IMR-90 (cell line): ENCODE data around the gene ZNF41. TPM values are rescaled to one million over a fixed set of nuclear protein-coding genes. Genes with fewer than 3 reads are reported as not detected.

Experiments used
- ATAC-seq: fragments of 200-7000 bp; cut with Tn5 transposase; 2 replicates; pipeline ENCODE4 v1.9.1; 2020; ENCODE audit warnings: low read depth, mild to moderate bottlenecking, moderate library complexity
- BruUV-seq: library from RNA; stranded (reverse); fragments of 400-500 nt; replicated peaks from 2 replicates; lab custom pipeline; 2021; lab: Mats Ljungman, UMichigan
- CTCF ChIA-PET: fragments of 300-600 bp; formaldehyde crosslinking; extraction: SDS; loops from one replicate; lab custom pipeline; 2021; ENCODE audit warnings: antibody characterized with exemption; lab: Yijun Ruan, JAX
- POLR2A ChIA-PET: fragments of 300-600 bp; sonication (Branson Sonifier 250); formaldehyde crosslinking; loops from one replicate; lab custom pipeline; 2022; ENCODE audit warnings: antibody characterized with exemption; ENCODE audit not compliant: unreplicated experiment; lab: Charles Lee
- DNase-seq: peaks from one replicate; pipeline ENCODE4 v3.0.0; 2013
- H2AFZ ChIP-seq: replicated peaks from 2 replicates; pipeline ENCODE3; 2013; ENCODE audit warnings: low read length, mild to moderate bottlenecking; ENCODE audit not compliant: poor library complexity
- H2AK5ac ChIP-seq: 2 replicates; pipeline ENCODE4 v1.6.1; 2013; ENCODE audit warnings: low read depth, low read length, inconsistent platforms
- H2AK9ac ChIP-seq: replicated peaks from 2 replicates; pipeline ENCODE3; 2013; ENCODE audit warnings: mild to moderate bottlenecking, low read depth, low read length, moderate library complexity; ENCODE audit not compliant: poor library complexity
- H2BK120ac ChIP-seq: 2 replicates; pipeline ENCODE4 v1.6.1; 2013; ENCODE audit warnings: low read depth, low read length, inconsistent platforms
- H2BK15ac ChIP-seq: 3 replicates; pipeline ENCODE4 v1.6.1; 2013; ENCODE audit warnings: low read depth, low read length, inconsistent platforms
- H2BK20ac ChIP-seq: 2 replicates; pipeline ENCODE4 v1.6.1; 2013; ENCODE audit warnings: low read depth, mild to moderate bottlenecking, inconsistent platforms, low read length, moderate library complexity
- H2BK5ac ChIP-seq: 2 replicates; pipeline ENCODE4 v1.6.1; 2013; ENCODE audit warnings: mild to moderate bottlenecking, low read depth, low read length, inconsistent platforms; ENCODE audit not compliant: poor library complexity, severe bottlenecking
- H3K14ac ChIP-seq: replicated peaks from 2 replicates; pipeline ENCODE4 v1.6.1; 2013; ENCODE audit warnings: low read depth, low read length, inconsistent platforms
- H3K18ac ChIP-seq: 2 replicates; pipeline ENCODE4 v1.6.1; 2013; ENCODE audit warnings: low read depth, low read length, control low read depth
- H3K23ac ChIP-seq: 2 replicates; pipeline ENCODE4 v1.6.1; 2013; ENCODE audit warnings: low read depth, low read length, inconsistent platforms
- H3K27ac ChIP-seq: 2 replicates; pipeline ENCODE4 v1.5.1; 2013; ENCODE audit warnings: mild to moderate bottlenecking, control low read depth, low read length; ENCODE audit not compliant: insufficient read depth
- H3K27me3 ChIP-seq: 2 replicates; pipeline ENCODE4 v1.6.1; 2013; ENCODE audit warnings: low read length; ENCODE audit not compliant: control insufficient read depth, insufficient read depth
- H3K36me3 ChIP-seq: 2 replicates; pipeline ENCODE4 v1.6.1; 2013; ENCODE audit warnings: low read length, mixed read lengths; ENCODE audit not compliant: control insufficient read depth, insufficient read depth
- H3K4ac ChIP-seq: 2 replicates; pipeline ENCODE4 v1.6.1; 2013; ENCODE audit warnings: low read depth, low read length, inconsistent platforms
- H3K4me1 ChIP-seq: 2 replicates; pipeline ENCODE4 v1.6.1; 2013; ENCODE audit warnings: low read length, mixed read lengths; ENCODE audit not compliant: control insufficient read depth, insufficient read depth
- H3K4me2 ChIP-seq: 2 replicates; pipeline ENCODE4 v1.6.1; 2013; ENCODE audit warnings: low read depth, mild to moderate bottlenecking, control low read depth, low read length, moderate library complexity
- H3K4me3 ChIP-seq: 2 replicates; pipeline ENCODE4 v1.5.1; 2013; ENCODE audit warnings: low read depth, mild to moderate bottlenecking, control low read depth, low read length, moderate library complexity; ENCODE audit not compliant: insufficient read depth
- H3K56ac ChIP-seq: 2 replicates; pipeline ENCODE4 v1.6.1; 2013; ENCODE audit warnings: low read length, inconsistent platforms; ENCODE audit not compliant: insufficient read depth; ENCODE audit errors: extremely low read depth
- H3K79me1 ChIP-seq, 2 experiments: 2 replicates each; pipeline ENCODE4 v1.6.1; 2013; ENCODE audit warnings: low read length in 2 of 2, inconsistent platforms in 1 of 2, low read depth in 1 of 2
- H3K9ac ChIP-seq: 2 replicates; pipeline ENCODE4 v1.6.1; 2013; ENCODE audit warnings: low read depth, low read length, control low read depth
- H3K9me1 ChIP-seq: 2 replicates; pipeline ENCODE4 v1.6.1; 2013; ENCODE audit warnings: low read length, inconsistent platforms; ENCODE audit not compliant: insufficient read depth
- H3K9me3 ChIP-seq: 2 replicates; pipeline ENCODE4 v1.6.1; 2013; ENCODE audit warnings: low read length; ENCODE audit not compliant: control insufficient read depth, insufficient read depth
- H4K20me1 ChIP-seq: 2 replicates; pipeline ENCODE4 v1.6.1; 2013; ENCODE audit warnings: low read length, inconsistent platforms; ENCODE audit not compliant: insufficient read depth
- H4K5ac ChIP-seq: 2 replicates; pipeline ENCODE4 v1.6.1; 2013; ENCODE audit warnings: mild to moderate bottlenecking, low read depth, low read length, control low read depth
- H4K8ac ChIP-seq, 2 experiments: 2 replicates each; pipeline ENCODE4 v1.6.1; 2013; ENCODE audit warnings: low read depth in 2 of 2, low read length in 2 of 2, control low read depth in 1 of 2, inconsistent platforms in 1 of 2
- H4K91ac ChIP-seq: 2 replicates; pipeline ENCODE4 v1.6.1; 2013; ENCODE audit warnings: low read depth, low read length, inconsistent platforms; ENCODE audit not compliant: insufficient read depth
- BHLHE40 ChIP-seq: fragments of 150-350 bp; IDR thresholded peaks from 2 replicates; pipeline ENCODE4 v1.6.1; 2016; ENCODE audit warnings: mild to moderate bottlenecking, low read depth, low read length
- CEBPB ChIP-seq: IDR thresholded peaks from 2 replicates; pipeline ENCODE4 v1.6.1; 2012; ENCODE audit warnings: low read depth, low read length, improper control_type of control experiment
- CHD1 ChIP-seq: IDR thresholded peaks from 2 replicates; pipeline ENCODE4 v1.6.1; 2012; ENCODE audit warnings: low read depth, low read length, improper control_type of control experiment
- FOS ChIP-seq: fragments of 150-350 bp; IDR thresholded peaks from 2 replicates; pipeline ENCODE4 v1.6.1; 2016; ENCODE audit warnings: low read depth, low read length
- MAFK ChIP-seq: IDR thresholded peaks from 2 replicates; pipeline ENCODE4 v1.6.1; 2012; ENCODE audit warnings: low read depth, low read length, improper control_type of control experiment
- MAZ ChIP-seq: IDR thresholded peaks from 2 replicates; pipeline ENCODE4 v1.6.1; 2012; ENCODE audit warnings: low read depth, mild to moderate bottlenecking, low read length, improper control_type of control experiment, moderate library complexity, borderline replicate concordance
- MXI1 ChIP-seq: IDR thresholded peaks from 2 replicates; pipeline ENCODE4 v1.6.1; 2012; ENCODE audit warnings: low read depth, mild to moderate bottlenecking, low read length, moderate library complexity, borderline replicate concordance
- RAD21 ChIP-seq: IDR thresholded peaks from 2 replicates; pipeline ENCODE4 v1.6.1; 2012; ENCODE audit warnings: low read length, improper control_type of control experiment
- RCOR1 ChIP-seq: IDR thresholded peaks from 2 replicates; pipeline ENCODE4 v1.6.1; 2012; ENCODE audit warnings: mild to moderate bottlenecking, low read length, improper control_type of control experiment; ENCODE audit not compliant: insufficient replicate concordance
- RFX5 ChIP-seq: IDR thresholded peaks from 2 replicates; pipeline ENCODE4 v1.8.0; 2012; ENCODE audit warnings: low read depth, mild to moderate bottlenecking, low read length, moderate library complexity
- SMC3 ChIP-seq: fragments of 150-350 bp; IDR thresholded peaks from 2 replicates; pipeline ENCODE4 v1.6.1; 2016; ENCODE audit warnings: low read depth, mild to moderate bottlenecking, antibody characterized with exemption, low read length, moderate library complexity
- USF2 ChIP-seq: fragments of 150-350 bp; IDR thresholded peaks from 2 replicates; pipeline ENCODE4 v1.6.1; 2017; ENCODE audit warnings: mild to moderate bottlenecking, antibody characterized with exemption, low read length, low read depth
- WGBS, 2 experiments: methylation state at CpG; one replicate each; pipeline versions ENCODE4 v1.1.5 to v1.1.7; 2013; ENCODE audit warnings: missing lambda C conversion rate in 2 of 2; ENCODE audit not compliant: insufficient read length in 1 of 2; ENCODE audit errors: extremely low coverage in 2 of 2; 5-methylcytosine and 5-hydroxymethylcytosine counted together
- dilution Hi-C: fragments of 300-500 bp; cut with HindIII; formaldehyde crosslinking; loops from one replicate; pipeline ENCODE4 v1.14.3; 2018; ENCODE audit warnings: low sequenced_read_pairs; ENCODE audit not compliant: unreplicated experiment
- in situ Hi-C: fragments of 300-500 bp; cut with MboI; formaldehyde crosslinking; loops from 3 replicates; pipeline ENCODE4 v1.14.3; 2019; ENCODE audit warnings: low sequenced_read_pairs, inconsistent platforms, mixed read lengths
- intact Hi-C: fragments of 100-400 bp; cut with micrococcal nuclease; formaldehyde crosslinking; loops from 2 replicates; pipeline ENCODE4 v1.10.0; 2022
- polyA plus RNA-seq, 3 experiments: library from polyadenylated mRNA; depleted of rRNA; stranded (reverse); fragments of >200 nt; gene quantifications; 2 replicates each; pipeline ENCODE4 v1.2.3, GENCODE V29; 2012; ENCODE audit warnings: low replicate concordance in 1 of 3
- total RNA-seq: library from RNA; depleted of rRNA; stranded (reverse); fragments of >200 nt; gene quantifications from 2 replicates; pipeline ENCODE4 v1.2.3, GENCODE V29; 2012
- TF ChIP-seq, protein P1 (sequence below): conservative IDR thresholded peaks from 2 replicates; pipeline ENCODE4 v1.5.1; 2012; ENCODE audit warnings: mild to moderate bottlenecking, low read depth, low read length, improper control_type of control experiment
- TF ChIP-seq, protein P2 (sequence below): fragments of 150-350 bp; IDR thresholded peaks from 2 replicates; pipeline ENCODE4 v1.6.1; 2016; ENCODE audit warnings: low read depth, mild to moderate bottlenecking, low read length, moderate library complexity, borderline replicate concordance

The ZNF41 gene
- total and polyA plus RNA-seq, 2 of the 4 experiments (the other 2 are of a cell fraction), result 2.8 to 8.1 TPM

- peaks cover 2% of the 10 kb centered on the region; the same call in 1 of the 2 replicates for H3K4me1 ChIP-seq
- dilution Hi-C loops, result no loop called here
- peak overlapping the region; percentile 66; the same call in 1 of the 2 replicates for H4K5ac ChIP-seq
- no peak overlapping the region for H2AK5ac ChIP-seq
- H2AK9ac ChIP-seq, result peak overlapping the region; percentile 37
- H3K9ac ChIP-seq, result peak overlapping the region; percentile 47; the same call in 1 of the 2 replicates
- peak overlapping the region; percentile 61; the same call in 1 of the 2 replicates for H3K23ac ChIP-seq
- H3K9me3 ChIP-seq, result 0 out of 2 replicates have a peak, but pooled peaks cover 2% of the 10 kb centered on the region
- ChIA-PET CTCF (interaction anchor here (0.5 to 1.6 kb wide), 10 partner anchors 10 to 520 kb away, joined by 3 to 11 read pairs (median 3); no protein-coding TSS in a partner anchor), POLR2A (interaction anchor here (0.5 kb wide), 1 partner anchor 22 kb away, joined by 3 read pairs; no protein-coding TSS in a partner anchor)
- H2BK15ac ChIP-seq, result peak overlapping the region; percentile 66; the same call in 1 of the 3 replicates
- H2BK5ac ChIP-seq, result peak overlapping the region; percentile 57
- H4K91ac ChIP-seq, result peak overlapping the region; percentile 87
- H4K8ac ChIP-seq, result peak overlapping the region; percentile 69 to 95
- H3K4me3 ChIP-seq, result peak overlapping the region; percentile 45
- DNase-seq (peak; percentile 55), ATAC-seq (peak; percentile 98)
- H3K79me1 ChIP-seq, result no peaks in the 10 kb centered on the region; a peak in 1 of 4 replicates
- H2BK120ac ChIP-seq, result peak overlapping the region; percentile 53
- in situ Hi-C loops, result loop anchor here (10.0 kb wide), 1 partner anchor 328 kb away; the partner anchor contains the start of gene UBA1
- H3K36me3 ChIP-seq, result no peaks in the 10 kb centered on the region
- no peaks in the 10 kb centered on the region for H4K20me1 ChIP-seq
- peak overlapping the region; percentile 49; the same call in 1 of the 2 replicates for H3K4ac ChIP-seq
- no peaks in the 10 kb centered on the region for H3K27me3 ChIP-seq
- peak overlapping the region; percentile 38 for H3K27ac ChIP-seq
- intact Hi-C loops, result loop anchor here (1.0 to 10.0 kb wide), 3 partner anchors 26 to 330 kb away; partner anchors contain the start of gene UBA1
- H3K4me2 ChIP-seq, result peak overlapping the region; percentile 90
- no peak overlapping the region for H3K18ac ChIP-seq
- H2AFZ ChIP-seq, result peak overlapping the region; percentile 93
- peak overlapping the region; percentile 24; the same call in 1 of the 2 replicates for H3K56ac ChIP-seq
- H3K9me1 ChIP-seq, result no peaks in the 10 kb centered on the region
- no TSS peak for BruUV-seq
- H3K14ac ChIP-seq, result 0 out of 2 replicates have a peak overlapping the region, but pooled peaks have one; percentile 41
- WGBS, 2 experiments, result 24% methylated on average over 13 of the region's 33 CpGs; no CpG with 5 or more reads in 1 of the 2 experiments
- no peak overlapping the region for H2BK20ac ChIP-seq
- TF ChIP-seq MAZ (peak; percentile 44; the same call in 1 of the 2 replicates), RAD21 (peak; percentile 87), CHD1 (no peak), CEBPB (no peak), MAFK (no peak), RCOR1 (no peak), BHLHE40 (no peak), MXI1 (no peak), FOS (no peak), SMC3 (peak; percentile 74), RFX5 (no peak), USF2 (no peak)
- TF ChIP-seq, protein P1, sequence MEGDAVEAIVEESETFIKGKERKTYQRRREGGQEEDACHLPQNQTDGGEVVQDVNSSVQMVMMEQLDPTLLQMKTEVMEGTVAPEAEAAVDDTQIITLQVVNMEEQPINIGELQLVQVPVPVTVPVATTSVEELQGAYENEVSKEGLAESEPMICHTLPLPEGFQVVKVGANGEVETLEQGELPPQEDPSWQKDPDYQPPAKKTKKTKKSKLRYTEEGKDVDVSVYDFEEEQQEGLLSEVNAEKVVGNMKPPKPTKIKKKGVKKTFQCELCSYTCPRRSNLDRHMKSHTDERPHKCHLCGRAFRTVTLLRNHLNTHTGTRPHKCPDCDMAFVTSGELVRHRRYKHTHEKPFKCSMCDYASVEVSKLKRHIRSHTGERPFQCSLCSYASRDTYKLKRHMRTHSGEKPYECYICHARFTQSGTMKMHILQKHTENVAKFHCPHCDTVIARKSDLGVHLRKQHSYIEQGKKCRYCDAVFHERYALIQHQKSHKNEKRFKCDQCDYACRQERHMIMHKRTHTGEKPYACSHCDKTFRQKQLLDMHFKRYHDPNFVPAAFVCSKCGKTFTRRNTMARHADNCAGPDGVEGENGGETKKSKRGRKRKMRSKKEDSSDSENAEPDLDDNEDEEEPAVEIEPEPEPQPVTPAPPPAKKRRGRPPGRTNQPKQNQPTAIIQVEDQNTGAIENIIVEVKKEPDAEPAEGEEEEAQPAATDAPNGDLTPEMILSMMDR, result peak; percentile 83
- TF ChIP-seq, protein P2, sequence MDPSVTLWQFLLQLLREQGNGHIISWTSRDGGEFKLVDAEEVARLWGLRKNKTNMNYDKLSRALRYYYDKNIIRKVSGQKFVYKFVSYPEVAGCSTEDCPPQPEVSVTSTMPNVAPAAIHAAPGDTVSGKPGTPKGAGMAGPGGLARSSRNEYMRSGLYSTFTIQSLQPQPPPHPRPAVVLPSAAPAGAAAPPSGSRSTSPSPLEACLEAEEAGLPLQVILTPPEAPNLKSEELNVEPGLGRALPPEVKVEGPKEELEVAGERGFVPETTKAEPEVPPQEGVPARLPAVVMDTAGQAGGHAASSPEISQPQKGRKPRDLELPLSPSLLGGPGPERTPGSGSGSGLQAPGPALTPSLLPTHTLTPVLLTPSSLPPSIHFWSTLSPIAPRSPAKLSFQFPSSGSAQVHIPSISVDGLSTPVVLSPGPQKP, result no peak
Measured at GRCh38 chrX:47523297-47523696, 40.3 kb upstream of the ZNF41 start.
